Lower leg skin (tissue), 3 donors: ENCODE measurements around the gene FBRSL1.

Experiments
- CTCF ChIP-seq, 3 donors: fragments of 450-650 bp; IDR thresholded peaks; one replicate each; pipeline ENCODE4 v1.5.1; 2016; ENCODE audit warnings: antibody characterized with exemption in 3 of 3, mild to moderate bottlenecking in 3 of 3, moderate library complexity in 2 of 3
- POLR2A ChIP-seq, 2 donors: fragments of 450-650 bp; IDR thresholded peaks; one replicate each; pipeline ENCODE4 v1.6.1; 2016 to 2017; ENCODE audit warnings: antibody characterized with exemption in 2 of 2, mild to moderate bottlenecking in 1 of 2, moderate library complexity in 1 of 2

DNA sequence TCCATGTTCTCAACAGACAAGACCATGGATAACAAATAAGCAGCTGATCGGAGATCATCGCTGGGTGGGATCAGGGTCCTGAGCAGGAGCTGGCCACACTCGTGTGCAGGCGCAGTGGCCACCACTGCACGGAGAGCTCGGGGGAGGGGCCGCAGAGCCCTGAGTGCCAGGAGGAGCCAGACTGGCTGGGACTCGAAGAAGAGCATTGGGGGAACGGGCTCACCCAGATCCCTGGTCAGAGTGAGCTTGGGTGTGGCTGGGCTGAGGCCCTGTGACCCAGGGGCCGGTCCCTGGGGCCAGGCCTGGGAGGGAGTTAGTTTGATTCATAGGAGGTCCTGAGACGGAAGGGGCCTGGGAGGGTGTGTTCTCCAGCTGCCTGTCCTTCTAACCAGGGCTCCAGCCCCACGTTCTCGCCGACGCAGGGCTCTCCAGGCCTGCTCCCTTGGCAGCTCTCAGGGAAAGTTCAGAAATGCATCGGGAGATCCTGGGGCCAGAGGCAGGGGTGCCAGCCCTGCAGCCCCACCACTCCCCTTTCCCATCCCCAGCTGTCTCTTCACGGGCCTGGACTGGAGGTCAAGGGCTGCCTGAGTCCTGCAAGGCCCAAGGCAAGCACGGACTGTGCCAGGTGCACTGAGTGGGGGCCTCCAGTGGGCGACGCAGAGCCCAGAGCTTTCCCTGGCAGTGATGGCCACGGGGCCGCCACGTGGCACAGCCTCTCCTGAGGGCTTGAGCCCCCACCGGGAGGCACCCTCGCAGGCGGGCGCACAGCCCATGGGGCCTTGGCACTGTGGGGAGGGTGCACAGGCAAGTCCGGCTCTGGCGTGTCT is 48.1 kb downstream of the FBRSL1 start:
- no peak for TF ChIP-seq POLR2A (IDR thresholded peaks at IDR 0.05)
- no peak for TF ChIP-seq CTCF (IDR thresholded peaks at IDR 0.05)
